Measurements from ENCODE around the gene KCNAB2. TPM values are rescaled to one million over a fixed set of nuclear protein-coding genes. Genes with fewer than 3 reads are reported as not detected.

Gene KCNAB2
- total RNA-seq, 1 donor from 2014 or later, result 2.2 TPM

DNA sequence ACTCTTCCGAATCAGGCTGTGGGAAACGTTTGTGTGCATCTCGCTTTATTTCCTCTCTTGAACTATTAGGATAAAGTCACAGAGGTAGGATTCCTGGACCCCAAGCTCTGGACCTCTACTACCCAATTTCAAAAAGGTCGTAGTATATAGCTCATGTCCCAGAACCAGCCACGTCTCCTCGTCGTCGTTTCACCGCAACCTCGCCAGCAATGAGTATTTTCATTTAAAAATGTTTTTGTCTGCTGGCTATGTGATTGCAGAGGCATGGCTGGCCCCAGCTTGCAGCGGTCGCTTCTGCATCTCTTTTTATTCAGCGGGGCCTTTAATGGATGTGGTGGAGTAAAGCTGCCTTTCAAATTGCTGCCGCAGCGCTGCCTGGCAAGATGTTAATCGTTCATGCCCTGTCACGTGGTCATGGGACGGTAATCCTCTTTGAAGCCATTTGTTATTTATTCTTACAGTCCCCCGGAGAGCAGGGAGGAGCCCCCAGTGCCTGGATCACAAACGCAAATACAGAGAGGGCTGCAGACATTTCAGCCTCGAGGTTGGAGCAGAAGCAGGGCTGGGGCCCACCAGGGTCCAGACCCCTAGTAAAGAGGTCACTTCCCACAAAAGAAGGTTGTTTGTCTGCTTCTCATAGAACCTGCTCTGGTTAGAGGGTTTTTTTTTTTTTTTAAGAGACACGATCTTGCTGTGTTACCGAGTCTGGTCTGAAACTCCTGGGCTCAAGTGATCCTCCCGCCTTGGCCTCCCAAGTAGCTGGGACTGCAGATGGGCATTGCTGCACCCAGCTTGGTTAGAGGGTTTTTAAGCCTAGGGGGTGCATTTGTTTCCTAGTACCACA lies 41.9 kb upstream of the KCNAB2 start:
- Mint-ChIP-seq H3K9me3 (no peaks in the 10 kb centered on the region), H3K4me1 (peaks cover 48% of the 10 kb centered on the region), H3K4me3 (peak overlapping the region; percentile 71), H3K36me3 (no peaks in the 10 kb centered on the region), H3K27ac (peak overlapping the region; percentile 87), H3K27me3 (ENCODE audit: insufficient read depth, low read depth) (peaks cover 10% of the 10 kb centered on the region)
- Histone ChIP-seq H3F3A (ENCODE audit: low read depth) (peaks cover 24% of the 10 kb centered on the region), H3K27me3 (no peaks in the 10 kb centered on the region), H3K4me1 (peaks cover 36% of the 10 kb centered on the region), H4K20me1 (ENCODE audit: low read depth) (no peaks in the 10 kb centered on the region), H3K79me2 (ENCODE audit: low read depth) (no peaks in the 10 kb centered on the region), H3K4me3 (peak overlapping the region; percentile 26), H3K9ac (no peak overlapping the region), H3K27ac (peak overlapping the region; percentile 59), H2AFZ (replicated peaks) (no peak overlapping the region), H3K9me3 (ENCODE audit: low read depth) (no peaks in the 10 kb centered on the region), H3K36me3 (no peaks in the 10 kb centered on the region), H3K4me2 (peak overlapping the region; percentile 65)
- DNase-seq (ENCODE audit: low spot score), result peak; percentile 85
- TF ChIP-seq EZH2 (IDR thresholded peaks at IDR 0.05) (no peak), EZH2phosphoT487 (IDR thresholded peaks at IDR 0.05) (no peak), CTCF (IDR thresholded peaks at IDR 0.05) (no peak)

DNA sequence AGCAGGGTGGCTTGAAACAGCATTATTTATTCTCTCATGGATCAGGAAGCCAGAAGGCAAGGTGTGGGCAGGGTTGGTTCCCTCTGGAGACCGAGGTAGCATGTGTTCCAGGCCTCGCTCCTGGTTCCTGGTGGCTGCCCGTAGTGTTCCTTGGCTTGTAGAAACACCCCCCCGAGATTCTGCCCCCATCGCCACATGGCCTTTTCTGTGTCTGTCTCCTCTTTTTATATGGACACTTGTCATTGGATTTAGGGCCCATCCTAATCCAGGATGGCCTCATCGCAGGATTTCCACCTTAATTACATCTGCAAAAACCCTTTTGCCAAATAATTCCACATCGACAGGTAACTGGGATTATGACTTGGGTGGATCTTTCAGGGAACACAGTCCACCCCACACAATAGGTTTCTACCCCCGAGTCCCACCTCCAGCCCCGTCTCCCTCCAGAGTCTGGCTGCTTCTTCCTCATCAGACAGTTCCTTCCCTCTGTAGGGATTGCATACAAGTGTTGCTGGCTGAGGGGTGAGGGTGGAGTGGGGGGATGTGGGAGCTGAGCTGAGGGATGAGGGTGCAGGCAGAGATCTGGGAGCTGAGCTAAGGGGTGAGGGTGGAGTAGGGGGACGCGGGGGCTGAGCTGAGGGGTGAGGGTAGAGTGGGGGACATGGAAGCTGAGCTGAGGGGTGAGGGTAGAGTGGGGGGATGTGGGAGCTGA lies 41.1 kb upstream of the KCNAB2 start:
- no peak for DNase-seq (ENCODE audit: low spot score)
- peak overlapping the region; percentile 65 for H3K4me2 ChIP-seq
- no peaks in the 10 kb centered on the region for H4K20me1 ChIP-seq (ENCODE audit: low read depth)
- Mint-ChIP-seq H3K4me1 (peaks cover 52% of the 10 kb centered on the region), H3K9me3 (no peaks in the 10 kb centered on the region), H3K27ac (peak overlapping the region; percentile 87), H3K4me3 (peak overlapping the region; percentile 71), H3K27me3 (ENCODE audit: insufficient read depth, low read depth) (peaks cover 11% of the 10 kb centered on the region), H3K36me3 (no peaks in the 10 kb centered on the region)
- H3K27ac ChIP-seq, result peak overlapping the region; percentile 59
- no peaks in the 10 kb centered on the region for H3K79me2 ChIP-seq (ENCODE audit: low read depth)
- no peaks in the 10 kb centered on the region for H3K27me3 ChIP-seq
- TF ChIP-seq EZH2phosphoT487 (IDR thresholded peaks at IDR 0.05) (no peak), EZH2 (IDR thresholded peaks at IDR 0.05) (no peak)
- H3K9me3 ChIP-seq (ENCODE audit: low read depth), result no peaks in the 10 kb centered on the region
- no peak overlapping the region for H3K4me3 ChIP-seq
- peaks cover 36% of the 10 kb centered on the region for H3K4me1 ChIP-seq
- H3K36me3 ChIP-seq, result no peaks in the 10 kb centered on the region
- H3K9ac ChIP-seq, result no peak overlapping the region
- no peak overlapping the region for H2AFZ ChIP-seq (replicated peaks)
- peaks cover 24% of the 10 kb centered on the region for H3F3A ChIP-seq (ENCODE audit: low read depth)

DNA sequence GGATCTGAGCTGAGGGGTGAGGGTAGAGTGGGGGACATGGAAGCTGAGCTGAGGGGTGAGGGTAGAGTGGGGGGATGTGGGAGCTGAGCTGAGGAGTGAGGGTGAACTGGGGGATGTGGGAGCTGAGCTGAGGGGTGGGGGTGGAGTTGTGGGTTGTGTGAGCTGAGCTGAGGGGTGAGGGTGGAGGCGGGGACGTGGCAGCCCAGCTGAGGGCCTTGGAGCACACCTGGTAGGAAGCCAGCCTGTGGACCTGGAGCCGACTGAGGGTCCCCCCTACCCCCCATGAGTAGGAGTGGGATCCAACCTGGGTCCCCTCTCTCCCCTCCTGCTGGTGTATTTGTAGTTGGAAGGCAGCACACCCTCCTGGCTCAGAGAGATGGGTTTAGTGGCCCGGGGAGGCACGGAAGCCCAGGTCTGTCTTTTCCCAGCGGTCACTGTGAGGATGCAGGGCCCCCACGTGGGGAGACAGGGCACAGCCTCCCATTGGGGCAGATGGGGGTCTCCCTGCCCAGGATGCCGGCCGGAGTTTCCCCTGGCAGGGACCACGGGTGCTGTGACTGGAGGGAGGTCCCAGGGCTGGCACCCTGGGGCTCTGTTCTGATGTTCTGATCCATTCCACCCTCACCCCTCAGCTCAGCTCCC lies 40.3 kb upstream of the KCNAB2 start:
- Histone ChIP-seq H2AFZ (replicated peaks) (no peak overlapping the region), H3K79me2 (ENCODE audit: low read depth) (no peaks in the 10 kb centered on the region), H3K9ac (no peak overlapping the region), H3K4me1 (peaks cover 36% of the 10 kb centered on the region), H4K20me1 (ENCODE audit: low read depth) (no peaks in the 10 kb centered on the region), H3K9me3 (ENCODE audit: low read depth) (no peaks in the 10 kb centered on the region), H3K36me3 (no peaks in the 10 kb centered on the region), H3K27me3 (no peaks in the 10 kb centered on the region), H3K4me2 (no peak overlapping the region), H3K4me3 (no peak overlapping the region), H3F3A (ENCODE audit: low read depth) (peaks cover 24% of the 10 kb centered on the region), H3K27ac (no peak overlapping the region)
- Mint-ChIP-seq H3K27ac (no peak overlapping the region), H3K36me3 (no peaks in the 10 kb centered on the region), H3K4me1 (peaks cover 56% of the 10 kb centered on the region), H3K9me3 (no peaks in the 10 kb centered on the region), H3K27me3 (ENCODE audit: insufficient read depth, low read depth) (peaks cover 10% of the 10 kb centered on the region), H3K4me3 (no peak overlapping the region)
- TF ChIP-seq EZH2phosphoT487 (IDR thresholded peaks at IDR 0.05) (no peak), CTCF (IDR thresholded peaks at IDR 0.05) (no peak), EZH2 (IDR thresholded peaks at IDR 0.05) (no peak)
- DNase-seq (ENCODE audit: low spot score), result no peak
